Skeletal muscle tissue (tissue), 4 donors: ENCODE results near the gene TAX1BP1. TPM values are rescaled to one million over a fixed set of nuclear protein-coding genes. Genes with fewer than 3 reads are reported as not detected.
"Not testable (repeated sequence)": the region's sequence is repeated elsewhere in the genome, so short reads cannot be mapped to it uniquely, and the experiment has no call there.

ENCODE experiments used
- H3K27ac ChIP-seq: one replicate; pipeline ENCODE4 v1.7.0; 2013; ENCODE audit warnings: mild to moderate bottlenecking, low read depth, low read length, inconsistent platforms
- H3K27me3 ChIP-seq, 3 donors: one replicate each; pipeline ENCODE4 v1.7.0; 2013; ENCODE audit warnings: low read length in 3 of 3; ENCODE audit not compliant: control insufficient read depth in 3 of 3, insufficient read depth in 3 of 3
- H3K36me3 ChIP-seq, 3 donors: one replicate each; pipeline ENCODE4 v1.7.0; 2013; ENCODE audit warnings: low read length in 3 of 3; ENCODE audit not compliant: control insufficient read depth in 3 of 3, insufficient read depth in 3 of 3
- H3K4me1 ChIP-seq, 3 donors: one replicate each; pipeline ENCODE4 v1.7.0; 2013; ENCODE audit warnings: low read length in 3 of 3, mild to moderate bottlenecking in 3 of 3; ENCODE audit not compliant: control insufficient read depth in 3 of 3, insufficient read depth in 3 of 3
- H3K4me3 ChIP-seq, 3 donors: one replicate each; pipeline ENCODE4 v1.7.0; 2013; ENCODE audit warnings: low read length in 3 of 3
- H3K9ac ChIP-seq, 3 donors: one replicate each; pipeline ENCODE4 v1.7.0; 2013; ENCODE audit warnings: low read length in 3 of 3, mild to moderate bottlenecking in 3 of 3, moderate library complexity in 2 of 3, low read depth in 1 of 3
- H3K9me3 ChIP-seq, 3 donors: one replicate each; pipeline ENCODE4 v1.7.0; 2013; ENCODE audit warnings: low read length in 3 of 3; ENCODE audit not compliant: control insufficient read depth in 3 of 3
- total RNA-seq: library from RNA; depleted of rRNA; stranded (reverse); fragments of >200 nt; gene quantifications from one replicate; pipeline ENCODE4 v1.2.3, GENCODE V29; 2014
- donor health status: Osteomylitis.

Gene TAX1BP1
- total RNA-seq, 1 donor from 2014 or later: 24.5 TPM

DNA sequence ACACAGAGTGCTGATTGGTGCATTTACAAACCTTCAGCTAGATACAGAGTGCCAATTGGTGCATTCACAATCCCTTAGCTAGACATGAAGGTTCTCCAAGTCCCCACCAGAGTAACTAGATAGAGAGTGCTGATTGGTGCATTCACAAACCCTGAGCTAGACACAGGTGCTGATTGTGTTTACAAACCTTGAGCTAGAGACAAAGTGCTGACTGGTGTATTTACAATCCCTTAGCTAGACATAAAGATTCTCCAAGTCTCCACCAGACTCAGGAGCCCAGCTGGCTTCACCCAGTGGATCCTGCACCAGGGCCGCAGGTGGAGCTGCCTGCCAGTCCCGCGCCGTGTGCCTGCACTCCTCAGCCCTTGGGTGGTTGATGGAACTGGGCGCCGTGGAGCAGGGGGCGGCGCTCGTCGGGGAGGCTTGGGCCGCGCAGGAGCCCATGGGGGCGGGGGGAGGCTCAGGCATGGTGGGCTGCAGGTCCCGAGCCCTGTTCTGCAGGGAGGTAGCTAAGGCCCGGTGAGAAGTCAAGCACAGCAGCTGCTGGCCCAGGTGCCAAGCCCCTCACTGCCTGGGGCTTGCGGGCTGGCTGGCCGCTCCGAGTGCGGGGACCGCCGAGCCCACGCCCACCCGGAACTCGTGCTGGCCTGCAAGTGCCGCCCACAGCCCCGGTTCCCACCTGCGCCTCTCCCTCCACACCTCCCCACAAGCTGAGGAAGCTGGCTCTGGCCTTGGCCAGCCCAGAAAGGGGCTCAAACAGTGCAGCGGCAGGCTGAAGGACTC lies 116.9 kb downstream of the TAX1BP1 start:
- H3K9ac ChIP-seq, H3K4me3 ChIP-seq, H3K27me3 ChIP-seq, H3K9me3 ChIP-seq, H3K36me3 ChIP-seq, H3K4me1 ChIP-seq, H3K27ac ChIP-seq: not testable (repeated sequence)

DNA sequence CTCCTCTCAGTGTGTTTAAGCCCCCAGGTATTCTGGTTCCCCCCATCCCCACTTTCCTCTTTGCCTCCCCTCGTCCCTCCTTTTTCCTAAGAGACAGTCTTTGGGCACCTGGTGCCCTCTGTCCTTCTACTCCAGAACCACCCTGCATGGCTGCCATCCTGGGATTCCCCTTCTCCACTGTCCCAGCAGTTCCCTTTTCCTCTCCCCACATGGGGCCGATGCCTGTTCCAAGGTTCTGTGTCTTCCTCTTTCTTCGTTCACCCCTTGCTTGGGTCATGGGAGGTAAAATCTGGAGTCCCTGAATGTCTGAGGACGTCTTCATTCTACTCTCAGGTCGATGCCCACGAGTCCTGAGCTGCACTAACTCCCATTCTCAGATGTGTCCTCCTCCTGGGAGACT lies 120.8 kb downstream of the TAX1BP1 start:
- no peak overlapping the region for H3K9ac ChIP-seq
- H3K9me3 ChIP-seq: no peaks in the 10 kb centered on the region
- H3K27ac ChIP-seq: no peak overlapping the region
- no peaks in the 10 kb centered on the region for H3K27me3 ChIP-seq
- H3K4me3 ChIP-seq: no peak overlapping the region
- H3K36me3 ChIP-seq: no peaks in the 10 kb centered on the region
- H3K4me1 ChIP-seq: no peaks in the 10 kb centered on the region

GRCh38 chr7:27861747-27862146 lies 121.8 kb downstream of the TAX1BP1 start:
- H3K9ac ChIP-seq: no peak overlapping the region
- H3K4me1 ChIP-seq: no peaks in the 10 kb centered on the region
- peaks cover 0 to 2% (median 0%) of the 10 kb centered on the region in 3 donors for H3K36me3 ChIP-seq
- no peak overlapping the region for H3K27ac ChIP-seq
- H3K27me3 ChIP-seq: no peaks in the 10 kb centered on the region
- H3K4me3 ChIP-seq: no peak overlapping the region
- no peaks in the 10 kb centered on the region for H3K9me3 ChIP-seq

- H3K4me1 ChIP-seq: no peaks in the 10 kb centered on the region
- H3K36me3 ChIP-seq: peaks cover 0 to 2% (median 0%) of the 10 kb centered on the region in 3 donors
- no peak overlapping the region for H3K27ac ChIP-seq
- no peak overlapping the region for H3K9ac ChIP-seq
- no peak overlapping the region for H3K4me3 ChIP-seq
- H3K9me3 ChIP-seq: no peaks in the 10 kb centered on the region
- no peaks in the 10 kb centered on the region for H3K27me3 ChIP-seq
These were observed 123.9 kb downstream of the TAX1BP1 start for GRCh38 chr7:27863880-27864279.

GRCh38 chr7:27866256-27866655 lies 126.3 kb downstream of the TAX1BP1 start:
- no peaks in the 10 kb centered on the region for H3K9me3 ChIP-seq
- no peak overlapping the region for H3K27ac ChIP-seq
- H3K4me3 ChIP-seq: no peak overlapping the region
- H3K4me1 ChIP-seq: no peaks in the 10 kb centered on the region
- no peak overlapping the region for H3K9ac ChIP-seq
- H3K36me3 ChIP-seq: peaks cover 0 to 2% (median 0%) of the 10 kb centered on the region in 3 donors
- H3K27me3 ChIP-seq: no peaks in the 10 kb centered on the region

GRCh38 chr7:27866828-27867672 lies 127.1 kb downstream of the TAX1BP1 start:
- Histone ChIP-seq H3K27ac (no peak overlapping the region), H3K4me1 (no peaks in the 10 kb centered on the region), H3K27me3 (no peaks in the 10 kb centered on the region), H3K4me3 (no peak overlapping the region), H3K9me3 (no peaks in the 10 kb centered on the region), H3K36me3 (peaks cover 0 to 2% (median 0%) of the 10 kb centered on the region in 3 donors), H3K9ac (no peak overlapping the region)

- Histone ChIP-seq H3K4me3 (no peak overlapping the region), H3K27ac (no peak overlapping the region), H3K27me3 (no peaks in the 10 kb centered on the region), H3K4me1 (no peaks in the 10 kb centered on the region), H3K36me3 (peaks cover 0 to 2% (median 0%) of the 10 kb centered on the region in 3 donors), H3K9ac (no peak overlapping the region), H3K9me3 (no peaks in the 10 kb centered on the region)
These were observed 128.2 kb downstream of the TAX1BP1 start for GRCh38 chr7:27868131-27868550.

- peaks cover 0 to 4% (median 0%) of the 10 kb centered on the region in 3 donors for H3K4me1 ChIP-seq
- no peak overlapping the region for H3K27ac ChIP-seq
- H3K9ac ChIP-seq: no peak overlapping the region
- no peak overlapping the region for H3K4me3 ChIP-seq
- H3K27me3 ChIP-seq: no peaks in the 10 kb centered on the region
- no peaks in the 10 kb centered on the region for H3K9me3 ChIP-seq
- peaks cover 0 to 2% (median 0%) of the 10 kb centered on the region in 3 donors for H3K36me3 ChIP-seq
These were observed 129.1 kb downstream of the TAX1BP1 start for GRCh38 chr7:27869056-27869455.

GRCh38 chr7:27870595-27870994 lies 130.6 kb downstream of the TAX1BP1 start:
- Histone ChIP-seq H3K4me1 (peaks cover 0 to 10% (median 5%) of the 10 kb centered on the region in 3 donors), H3K27me3 (no peaks in the 10 kb centered on the region), H3K9ac (no peak overlapping the region), H3K4me3 (no peak overlapping the region), H3K36me3 (peaks cover 0 to 2% (median 0%) of the 10 kb centered on the region in 3 donors), H3K9me3 (no peaks in the 10 kb centered on the region), H3K27ac (no peak overlapping the region)

GRCh38 chr7:27871086-27871485 lies 131.1 kb downstream of the TAX1BP1 start:
- Histone ChIP-seq H3K4me1 (peaks cover 0 to 10% (median 5%) of the 10 kb centered on the region in 3 donors), H3K9ac (no peak overlapping the region), H3K36me3 (peaks cover 0 to 2% (median 0%) of the 10 kb centered on the region in 3 donors), H3K4me3 (no peak overlapping the region), H3K27ac (no peak overlapping the region), H3K27me3 (no peaks in the 10 kb centered on the region), H3K9me3 (no peaks in the 10 kb centered on the region)
